ENCODE measurements around the gene CAB39. TPM values are rescaled to one million over a fixed set of nuclear protein-coding genes. Genes with fewer than 3 reads are reported as not detected.

Gene CAB39
- total RNA-seq, 1 donor, result 68.5 TPM

- no peak overlapping the region for H3K4me3 ChIP-seq (ENCODE audit: low read depth, low read length)
- DNase-seq (ENCODE audit: low read depth), result peak; percentile 85
- TF ChIP-seq CTCF (IDR thresholded peaks at IDR 0.05; ENCODE audit: insufficient read depth, low read length), result no peak
Observed at GRCh38 chr2:230690439-230690838, 22.2 kb upstream of the CAB39 start.

- H3K4me3 ChIP-seq (ENCODE audit: low read depth, low read length), result no peak overlapping the region
- no peak for TF ChIP-seq CTCF (IDR thresholded peaks at IDR 0.05; ENCODE audit: insufficient read depth, low read length)
- DNase-seq (ENCODE audit: low read depth), result peak; percentile 57
Observed at GRCh38 chr2:230691005-230691647, 21.5 kb upstream of the CAB39 start.

- TF ChIP-seq CTCF (IDR thresholded peaks at IDR 0.05; ENCODE audit: insufficient read depth, low read length), result no peak
- no peak overlapping the region for H3K4me3 ChIP-seq (ENCODE audit: low read depth, low read length)
- peak; percentile 58 for DNase-seq (ENCODE audit: low read depth)
Observed at GRCh38 chr2:230692760-230693159, 19.9 kb upstream of the CAB39 start.

GRCh38 chr2:230693411-230693810, 19.2 kb upstream of the CAB39 start:
- TF ChIP-seq CTCF (IDR thresholded peaks at IDR 0.05; ENCODE audit: insufficient read depth, low read length), result no peak
- H3K4me3 ChIP-seq (ENCODE audit: low read depth, low read length), result no peak overlapping the region
- DNase-seq (ENCODE audit: low read depth), result no peak

- DNase-seq (ENCODE audit: low read depth), result no peak
- TF ChIP-seq CTCF (IDR thresholded peaks at IDR 0.05; ENCODE audit: insufficient read depth, low read length), result no peak
- no peak overlapping the region for H3K4me3 ChIP-seq (ENCODE audit: low read depth, low read length)
Observed at GRCh38 chr2:230694241-230694640, 18.4 kb upstream of the CAB39 start.

GRCh38 chr2:230695551-230695950, 17.1 kb upstream of the CAB39 start:
- no peak for DNase-seq (ENCODE audit: low read depth)
- TF ChIP-seq CTCF (IDR thresholded peaks at IDR 0.05; ENCODE audit: insufficient read depth, low read length), result no peak
- no peak overlapping the region for H3K4me3 ChIP-seq (ENCODE audit: low read depth, low read length)

- no peak for DNase-seq (ENCODE audit: low read depth)
- TF ChIP-seq CTCF (IDR thresholded peaks at IDR 0.05; ENCODE audit: insufficient read depth, low read length), result no peak
- H3K4me3 ChIP-seq (ENCODE audit: low read depth, low read length), result no peak overlapping the region
Observed at GRCh38 chr2:230696670-230697069, 16.0 kb upstream of the CAB39 start.
